BJ (cell line): Measurements from ENCODE around the gene CBX6. TPM values are rescaled to one million over a fixed set of nuclear protein-coding genes. Genes with fewer than 3 reads are reported as not detected.

ENCODE experiments used
- CTCF ChIA-PET: fragments of 350-600 bp; formaldehyde crosslinking; extraction: SDS; loops from one replicate; lab custom pipeline; 2021; ENCODE audit warnings: antibody characterized with exemption, inconsistent platforms; lab: Yijun Ruan, JAX
- POLR2A ChIA-PET: fragments of 300-600 bp; sonication (Branson Sonifier 250); formaldehyde crosslinking; extraction: SDS; loops from one replicate; lab custom pipeline; 2021; ENCODE audit warnings: antibody characterized with exemption; lab: Charles Lee
- DNase-seq: peaks from one replicate; pipeline ENCODE4 v3.0.0-alpha.2; 2011; ENCODE audit warnings: low read depth
- H3K27me3 ChIP-seq: 2 replicates; pipeline ENCODE4 v1.6.0; 2011; ENCODE audit warnings: low read length; ENCODE audit not compliant: control insufficient read depth, insufficient read depth
- H3K36me3 ChIP-seq: 2 replicates; pipeline ENCODE4 v1.5.1; 2011; ENCODE audit warnings: low read length; ENCODE audit not compliant: control insufficient read depth, insufficient read depth
- H3K4me3 ChIP-seq: 2 replicates; pipeline ENCODE4 v1.5.1; 2011; ENCODE audit warnings: low read depth, mild to moderate bottlenecking, control low read depth, low read length
- polyA plus RNA-seq: library from polyadenylated mRNA; depleted of rRNA; stranded (reverse); fragments of >200 nt; gene quantifications from 2 replicates; pipeline ENCODE4 v1.2.3, GENCODE V29; 2011
- TF ChIP-seq, protein P1 (sequence below): IDR thresholded peaks from 2 replicates; pipeline ENCODE4 v1.5.1; 2011; ENCODE audit warnings: low read depth, mild to moderate bottlenecking, control low read depth, inconsistent platforms, low read length, moderate library complexity; ENCODE audit not compliant: insufficient read depth

The CBX6 gene
- polyA plus RNA-seq, 1 experiment, result 21.9 TPM

DNA sequence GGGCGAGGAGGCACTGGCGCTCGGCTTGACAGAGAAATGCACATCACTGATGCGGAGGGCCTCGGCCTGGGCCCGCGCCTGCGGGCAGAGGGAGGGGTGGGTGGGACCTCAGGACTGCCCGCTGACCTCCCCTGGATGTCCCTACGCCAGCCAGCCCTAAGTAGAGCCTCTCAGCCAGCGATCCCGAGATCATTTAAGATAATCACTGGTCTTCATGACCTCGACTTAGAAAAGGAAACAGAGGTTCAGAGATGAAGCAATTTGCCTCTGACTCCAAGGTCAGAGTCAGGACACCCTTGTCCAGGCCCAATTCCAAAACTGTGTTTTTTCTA is 4.9 kb downstream of the CBX6 start:
- H3K27me3 ChIP-seq, result no peaks in the 10 kb centered on the region
- CTCF ChIA-PET, result interaction anchor here (1.0 to 6.7 kb wide), 3 partner anchors 11 to 210 kb away, joined by 3 to 113 read pairs (median 103); partner anchors contain the start of gene APOBEC3G

DNA sequence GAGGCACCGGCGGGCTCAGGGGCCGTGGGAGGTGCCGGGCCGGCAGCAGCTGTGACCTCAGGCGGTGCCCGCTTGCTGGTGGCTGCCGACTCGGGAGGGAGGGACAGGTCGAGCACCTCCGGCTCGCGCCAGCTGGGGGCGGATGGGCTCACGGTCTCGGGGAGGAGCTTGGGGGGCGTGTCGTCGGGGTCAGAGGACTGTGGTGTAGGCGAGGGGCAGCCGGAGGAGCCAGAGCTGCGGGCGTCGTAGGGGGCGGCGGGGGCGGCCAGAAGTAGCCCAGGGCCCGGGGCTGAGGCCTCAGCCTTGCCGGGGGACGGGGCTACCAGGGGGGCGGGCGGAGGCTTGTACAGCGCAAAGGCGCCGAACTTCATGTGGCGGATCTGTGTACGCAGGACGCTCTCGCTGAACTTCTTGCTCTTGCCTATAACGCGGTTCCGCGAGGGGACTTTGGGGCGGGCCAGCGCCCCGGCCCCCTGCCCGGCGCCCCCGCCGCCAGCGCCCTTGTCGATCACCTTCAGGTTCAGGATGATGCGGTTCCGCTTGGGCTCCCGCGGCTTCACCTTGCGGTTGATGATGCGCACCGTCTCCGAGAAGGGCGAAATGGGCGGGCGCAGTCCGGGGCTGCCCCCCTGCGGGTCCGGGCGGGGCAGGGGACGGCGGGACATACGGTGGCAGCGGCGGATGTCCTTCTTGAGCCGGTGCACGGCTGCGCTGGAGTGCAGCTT is 5.5 kb downstream of the CBX6 start:
- CTCF ChIA-PET, result interaction anchor here (5.5 to 6.7 kb wide), 2 partner anchors 11 to 99 kb away, joined by 103 to 113 read pairs; no protein-coding TSS in a partner anchor
- POLR2A ChIA-PET, result no interaction called here

More for the DNA sequence above, 4.9 kb downstream of the CBX6 start:
- no peak for DNase-seq
- TF ChIP-seq, protein P1, sequence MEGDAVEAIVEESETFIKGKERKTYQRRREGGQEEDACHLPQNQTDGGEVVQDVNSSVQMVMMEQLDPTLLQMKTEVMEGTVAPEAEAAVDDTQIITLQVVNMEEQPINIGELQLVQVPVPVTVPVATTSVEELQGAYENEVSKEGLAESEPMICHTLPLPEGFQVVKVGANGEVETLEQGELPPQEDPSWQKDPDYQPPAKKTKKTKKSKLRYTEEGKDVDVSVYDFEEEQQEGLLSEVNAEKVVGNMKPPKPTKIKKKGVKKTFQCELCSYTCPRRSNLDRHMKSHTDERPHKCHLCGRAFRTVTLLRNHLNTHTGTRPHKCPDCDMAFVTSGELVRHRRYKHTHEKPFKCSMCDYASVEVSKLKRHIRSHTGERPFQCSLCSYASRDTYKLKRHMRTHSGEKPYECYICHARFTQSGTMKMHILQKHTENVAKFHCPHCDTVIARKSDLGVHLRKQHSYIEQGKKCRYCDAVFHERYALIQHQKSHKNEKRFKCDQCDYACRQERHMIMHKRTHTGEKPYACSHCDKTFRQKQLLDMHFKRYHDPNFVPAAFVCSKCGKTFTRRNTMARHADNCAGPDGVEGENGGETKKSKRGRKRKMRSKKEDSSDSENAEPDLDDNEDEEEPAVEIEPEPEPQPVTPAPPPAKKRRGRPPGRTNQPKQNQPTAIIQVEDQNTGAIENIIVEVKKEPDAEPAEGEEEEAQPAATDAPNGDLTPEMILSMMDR, result no peak
- POLR2A ChIA-PET, result no interaction called here
- Histone ChIP-seq H3K36me3 (peaks cover 15% of the 10 kb centered on the region), H3K4me3 (no peak overlapping the region)

DNA sequence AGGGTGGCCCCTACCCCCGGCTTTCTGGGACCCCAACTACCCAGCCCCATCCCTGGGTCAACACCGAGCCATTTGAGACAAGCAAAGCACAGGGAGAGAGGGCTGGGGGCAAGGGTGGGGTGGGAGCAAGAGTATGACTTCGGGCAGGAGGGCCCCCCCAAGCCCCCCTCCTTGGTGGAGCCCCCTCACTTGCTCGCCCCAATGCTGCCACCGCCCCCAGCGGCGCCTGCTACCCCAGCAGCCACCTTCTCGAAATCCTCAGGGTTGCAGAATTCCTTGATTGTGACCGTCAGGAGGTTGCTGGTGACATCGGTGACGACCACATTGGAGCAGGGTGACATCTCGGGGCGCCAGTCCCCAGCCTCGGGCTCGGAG is 6.0 kb downstream of the CBX6 start:
- Histone ChIP-seq H3K27me3 (no peaks in the 10 kb centered on the region), H3K36me3 (peaks cover 15% of the 10 kb centered on the region), H3K4me3 (no peak overlapping the region)
- ChIA-PET POLR2A (no interaction called here), CTCF (no interaction called here)
- TF ChIP-seq, protein P1, result no peak
- DNase-seq, result no peak

More for the DNA sequence above, 5.5 kb downstream of the CBX6 start:
- no peak for DNase-seq
- no peak overlapping the region for H3K4me3 ChIP-seq
- H3K36me3 ChIP-seq, result peaks cover 15% of the 10 kb centered on the region
- H3K27me3 ChIP-seq, result no peaks in the 10 kb centered on the region
- TF ChIP-seq, protein P1, result no peak

DNA sequence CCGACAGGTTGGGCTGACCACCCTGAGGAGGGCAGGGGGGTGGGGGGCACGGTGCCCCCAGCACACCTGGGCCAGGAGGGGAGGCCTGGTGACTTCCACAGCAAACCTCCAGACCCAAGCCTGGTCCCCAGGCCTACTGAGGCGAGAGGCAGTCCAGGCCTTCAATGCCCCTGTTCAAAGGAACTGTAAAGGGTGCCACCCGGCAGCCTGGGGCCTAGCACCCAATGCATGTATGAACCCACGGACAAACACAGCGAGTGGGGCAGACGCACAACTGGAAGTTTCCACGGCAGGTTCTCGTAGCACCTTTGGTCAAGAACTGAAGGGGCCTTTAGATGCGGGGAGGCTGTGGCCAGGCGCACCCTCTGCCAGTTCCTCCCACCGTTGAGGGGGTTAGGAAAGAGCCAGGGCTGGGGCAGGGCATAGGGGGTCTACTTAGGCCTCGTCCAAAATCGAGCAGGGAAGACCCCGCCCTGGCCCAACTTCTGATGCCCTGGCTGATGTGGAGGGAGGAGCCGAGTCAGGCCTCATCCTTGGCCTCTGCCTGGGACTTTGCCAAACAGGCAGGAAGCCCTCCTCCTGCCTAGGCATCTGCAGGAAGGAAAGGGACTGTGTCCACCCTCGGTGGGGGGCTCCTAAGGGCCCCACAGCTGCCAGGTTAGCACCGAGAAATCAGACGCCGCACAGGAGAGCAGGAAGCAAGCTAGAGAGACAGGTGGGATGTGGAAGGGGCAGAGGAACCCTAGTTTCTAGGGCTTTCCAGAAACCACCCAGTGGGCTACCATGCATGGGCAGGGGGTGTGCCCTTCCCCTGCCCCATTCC is 6.6 kb downstream of the CBX6 start:
- Histone ChIP-seq H3K27me3 (no peaks in the 10 kb centered on the region), H3K36me3 (peaks cover 15% of the 10 kb centered on the region), H3K4me3 (no peak overlapping the region)
- TF ChIP-seq, protein P1, result no peak
- POLR2A ChIA-PET, result no interaction called here
- CTCF ChIA-PET, result interaction anchor here (1.0 to 1.7 kb wide), 3 partner anchors 97 to 138 kb away, joined by 3 to 6 read pairs (median 3); no protein-coding TSS in a partner anchor
- no peak for DNase-seq
